KOPT-K1 (cell line): Measurements from ENCODE around the gene SLC25A11.
A peak's percentile ranks its signal among the peaks of the same experiment; 100 is the strongest.

Experiments used
- H3K27ac ChIP-seq: fragments of 200-600 bp; sonication (generic); 2 replicates; pipeline ENCODE4 v1.5.1; 2016; ENCODE audit warnings: antibody characterized with exemption, mild to moderate bottlenecking, low read depth, low read length; ENCODE audit not compliant: poor library complexity, severe bottlenecking
- H3K36me3 ChIP-seq: fragments of 200-600 bp; sonication (generic); 2 replicates; pipeline ENCODE4 v1.5.1; 2017; ENCODE audit warnings: antibody characterized with exemption, mild to moderate bottlenecking, low read length, moderate library complexity; ENCODE audit not compliant: insufficient read depth
- H3K9me3 ChIP-seq: fragments of 200-600 bp; sonication (generic); 2 replicates; pipeline ENCODE4 v1.5.1; 2017; ENCODE audit warnings: antibody characterized with exemption, low read length, mild to moderate bottlenecking; ENCODE audit not compliant: insufficient read depth, poor library complexity, severe bottlenecking

Gene SLC25A11

DNA sequence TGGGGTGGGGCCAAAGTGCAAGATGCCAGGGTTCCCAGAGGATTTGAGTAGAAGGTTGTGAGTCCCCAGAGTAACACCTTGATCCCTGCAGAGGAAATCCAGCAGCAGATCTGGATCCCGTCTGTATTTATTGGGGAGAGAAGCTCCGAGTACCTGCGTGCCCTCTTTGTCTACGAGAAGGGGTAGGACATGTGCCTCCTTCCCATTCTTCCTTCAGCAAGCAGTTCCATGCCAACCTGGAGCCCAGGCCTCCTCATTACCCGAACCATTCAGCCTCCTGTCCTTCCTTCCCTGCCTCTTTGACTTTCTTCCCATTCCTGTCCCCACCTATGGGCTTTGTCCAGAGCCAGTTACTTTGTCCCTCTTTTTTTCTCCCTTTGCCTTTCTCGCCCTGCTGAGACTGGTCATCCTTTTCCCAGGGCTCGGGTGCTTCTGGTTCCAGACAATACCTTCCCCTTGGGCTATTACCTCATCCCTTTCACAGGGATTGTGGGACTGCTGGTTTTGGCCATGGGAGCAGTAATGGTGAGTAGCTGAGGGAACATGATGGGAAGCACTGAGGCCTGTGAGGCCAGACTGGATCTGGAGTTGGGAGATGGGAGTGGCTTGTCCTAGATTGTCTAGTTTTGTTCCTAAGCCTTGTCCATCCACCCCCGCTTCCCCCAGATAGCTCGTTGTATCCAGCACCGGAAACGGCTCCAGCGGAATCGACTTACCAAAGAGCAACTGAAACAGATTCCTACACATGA is 3.1 kb upstream of the SLC25A11 start:
- peaks cover 66% of the 10 kb centered on the region for H3K36me3 ChIP-seq
- peak overlapping the region; percentile 99 for H3K27ac ChIP-seq

GRCh38 chr17:4941319-4941610 is 1.4 kb upstream of the SLC25A11 start:
- no peaks in the 10 kb centered on the region for H3K9me3 ChIP-seq
- H3K36me3 ChIP-seq: peaks cover 68% of the 10 kb centered on the region
- H3K27ac ChIP-seq: peak overlapping the region; percentile 99

More for the DNA sequence above, 3.1 kb upstream of the SLC25A11 start:
- no peaks in the 10 kb centered on the region for H3K9me3 ChIP-seq

GRCh38 chr17:4940555-4941318 is 891 bp upstream of the SLC25A11 start:
- no peaks in the 10 kb centered on the region for H3K9me3 ChIP-seq
- peaks cover 68% of the 10 kb centered on the region for H3K36me3 ChIP-seq
- H3K27ac ChIP-seq: peak overlapping the region; percentile 99

- no peaks in the 10 kb centered on the region for H3K9me3 ChIP-seq
- H3K27ac ChIP-seq: peak overlapping the region; percentile 99
- H3K36me3 ChIP-seq: peaks cover 60% of the 10 kb centered on the region
Observed at GRCh38 chr17:4939546-4939795, 375 bp downstream of the SLC25A11 start.

DNA sequence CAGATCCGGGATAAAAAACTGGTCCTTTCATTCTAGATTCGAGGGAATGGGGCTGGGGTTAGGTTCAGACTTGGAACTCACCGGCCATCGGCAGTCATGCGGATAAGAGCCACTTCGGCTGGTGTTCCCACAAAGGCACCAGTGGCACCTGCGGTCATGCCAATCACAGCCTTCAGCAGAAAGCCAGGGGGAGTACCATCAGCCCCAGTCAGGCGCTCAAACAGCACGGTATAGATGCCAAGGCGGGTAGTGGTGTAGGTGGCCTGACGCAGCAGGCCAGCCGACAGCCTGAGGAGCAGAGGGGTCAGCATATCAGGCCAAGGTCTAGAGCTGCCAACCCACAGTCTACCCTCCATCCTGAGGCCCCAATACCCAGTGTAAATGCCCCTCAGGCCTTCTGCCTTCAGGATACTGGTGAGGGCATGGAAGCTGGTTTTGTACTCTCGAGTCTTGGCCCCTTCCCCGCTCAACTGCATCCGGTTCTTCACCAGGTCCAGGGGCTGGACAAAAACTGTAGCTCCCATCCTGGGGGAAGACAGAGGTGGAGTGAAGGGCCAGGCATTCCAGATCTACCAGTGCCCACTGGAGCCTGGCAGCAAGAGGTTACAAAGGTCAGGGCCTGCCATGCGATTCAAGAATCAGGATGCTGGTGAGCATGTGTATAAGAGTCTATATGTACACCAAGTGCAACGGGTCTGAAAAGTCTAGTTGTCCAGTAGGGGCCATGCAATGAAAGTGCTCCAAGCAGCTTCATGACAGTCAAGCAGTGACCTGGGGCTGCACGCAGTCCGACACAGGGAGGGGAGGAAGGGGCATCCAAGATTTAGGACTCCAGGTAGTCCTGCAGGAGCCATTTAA is 929 bp downstream of the SLC25A11 start:
- Histone ChIP-seq H3K9me3 (no peaks in the 10 kb centered on the region), H3K27ac (peak overlapping the region; percentile 99), H3K36me3 (peaks cover 55% of the 10 kb centered on the region)

DNA sequence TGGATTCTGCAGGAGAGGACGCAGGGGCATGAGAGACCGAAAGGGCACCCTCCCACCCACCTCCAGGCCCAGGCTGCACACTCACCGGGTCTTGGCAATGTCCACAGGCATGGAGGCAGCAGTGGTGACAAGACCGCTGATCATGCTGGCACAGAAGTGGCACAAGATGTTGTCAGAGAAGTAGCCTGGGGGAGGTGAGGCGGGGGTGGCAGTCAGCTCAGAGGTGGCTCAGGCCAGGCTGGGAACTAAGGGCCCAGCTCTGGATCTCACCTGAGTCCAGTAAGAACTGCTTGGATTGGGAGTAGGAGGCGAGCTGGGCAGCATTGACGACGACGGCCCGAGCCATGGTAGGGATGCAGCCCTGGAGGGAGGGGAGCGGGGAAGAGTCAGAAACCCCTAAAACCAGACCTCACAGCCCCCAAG is 1.8 kb downstream of the SLC25A11 start:
- Histone ChIP-seq H3K36me3 (peaks cover 50% of the 10 kb centered on the region), H3K9me3 (no peaks in the 10 kb centered on the region), H3K27ac (peak overlapping the region; percentile 99)

DNA sequence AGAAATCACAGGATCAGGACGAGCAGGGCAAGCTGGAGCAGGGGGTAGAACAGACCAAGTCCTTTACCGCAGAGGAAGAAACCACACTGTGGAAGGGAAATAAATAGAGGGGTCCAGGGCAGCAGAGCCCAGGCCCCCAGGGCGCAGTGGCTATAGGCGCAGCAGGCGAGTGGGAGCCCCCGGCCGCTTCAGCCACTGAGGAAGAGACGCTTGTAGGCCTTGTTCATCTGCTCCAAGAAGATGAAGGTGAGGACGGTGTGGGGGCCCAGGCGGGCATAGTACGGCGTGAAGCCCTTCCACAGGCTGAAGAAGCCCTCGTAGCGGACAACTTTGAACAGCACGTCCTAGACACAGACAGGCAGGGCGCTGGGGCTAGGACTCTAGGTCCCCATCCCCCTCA is 2.3 kb downstream of the SLC25A11 start:
- Histone ChIP-seq H3K36me3 (peaks cover 50% of the 10 kb centered on the region), H3K27ac (no peak overlapping the region), H3K9me3 (no peaks in the 10 kb centered on the region)

- Histone ChIP-seq H3K9me3 (no peaks in the 10 kb centered on the region), H3K27ac (no peak overlapping the region), H3K36me3 (peaks cover 44% of the 10 kb centered on the region)
Observed at GRCh38 chr17:4936436-4936835, 3.4 kb downstream of the SLC25A11 start.

DNA sequence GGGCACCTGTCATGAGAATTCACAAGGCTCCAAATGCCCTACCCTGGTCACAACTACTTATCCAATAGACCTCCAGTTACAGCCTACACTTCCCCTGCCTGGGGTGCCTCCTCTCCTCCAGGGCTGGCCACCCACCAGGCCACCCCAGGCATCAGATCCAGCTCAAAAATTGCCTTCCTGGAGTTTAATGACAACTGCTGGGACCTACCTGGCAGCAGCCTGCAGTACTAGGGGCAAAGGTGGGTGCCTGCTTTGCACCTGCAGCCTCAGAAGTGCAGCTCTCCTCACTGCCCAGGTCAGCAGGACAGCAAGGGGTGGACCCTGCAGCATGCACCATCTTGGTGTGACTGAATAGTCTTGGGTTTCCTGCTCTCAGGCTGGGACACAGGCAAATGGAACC is 4.2 kb downstream of the SLC25A11 start:
- peaks cover 51% of the 10 kb centered on the region for H3K36me3 ChIP-seq
- no peak overlapping the region for H3K27ac ChIP-seq
- no peaks in the 10 kb centered on the region for H3K9me3 ChIP-seq

GRCh38 chr17:4934173-4934979 is 5.5 kb downstream of the SLC25A11 start:
- Histone ChIP-seq H3K36me3 (peaks cover 62% of the 10 kb centered on the region), H3K9me3 (no peaks in the 10 kb centered on the region), H3K27ac (no peak overlapping the region)

- Histone ChIP-seq H3K27ac (no peak overlapping the region), H3K9me3 (no peaks in the 10 kb centered on the region), H3K36me3 (peaks cover 68% of the 10 kb centered on the region)
Observed at GRCh38 chr17:4933646-4934045, 6.2 kb downstream of the SLC25A11 start.

DNA sequence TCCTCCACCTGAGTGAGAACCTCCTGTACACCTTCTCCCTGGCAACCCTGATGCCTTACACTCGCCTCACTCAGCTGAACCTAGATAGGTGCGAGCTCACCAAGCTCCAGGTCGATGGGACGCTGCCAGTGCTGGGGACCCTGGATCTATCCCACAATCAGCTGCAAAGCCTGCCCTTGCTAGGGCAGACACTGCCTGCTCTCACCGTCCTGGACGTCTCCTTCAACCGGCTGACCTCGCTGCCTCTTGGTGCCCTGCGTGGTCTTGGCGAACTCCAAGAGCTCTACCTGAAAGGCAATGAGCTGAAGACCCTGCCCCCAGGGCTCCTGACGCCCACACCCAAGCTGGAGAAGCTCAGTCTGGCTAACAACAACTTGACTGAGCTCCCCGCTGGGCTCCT is 7.1 kb downstream of the SLC25A11 start:
- Histone ChIP-seq H3K9me3 (no peaks in the 10 kb centered on the region), H3K36me3 (peaks cover 62% of the 10 kb centered on the region), H3K27ac (no peak overlapping the region)

GRCh38 chr17:4931963-4932362 is 7.9 kb downstream of the SLC25A11 start, which contains the start of gene GP1BA:
Gene GP1BA, plus strand, starts transcription at chr17:4932277. Its CDS starts 328 bp downstream, at chr17:4932605.
- Histone ChIP-seq H3K36me3 (peaks cover 55% of the 10 kb centered on the region), H3K9me3 (no peaks in the 10 kb centered on the region), H3K27ac (no peak within 1 kb of the TSS)

DNA sequence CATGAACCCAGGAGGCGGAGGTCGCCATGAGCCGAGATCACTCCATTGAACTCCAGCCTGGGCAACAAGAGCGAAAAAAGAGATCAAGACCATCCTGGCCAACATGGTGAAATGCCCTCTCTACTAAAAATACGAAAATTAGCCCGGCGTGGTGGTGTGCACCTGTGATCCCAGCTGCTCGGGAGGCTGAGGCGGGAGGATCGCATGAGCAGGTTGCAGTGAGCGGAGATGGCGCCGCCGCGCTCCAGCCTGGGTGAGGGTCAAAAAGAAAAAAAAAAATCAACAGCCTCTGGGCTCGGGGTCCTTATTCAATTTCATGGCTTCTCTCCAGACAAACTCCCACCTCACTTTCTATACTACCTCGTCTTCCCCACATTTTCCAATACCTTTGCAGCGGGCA is 11.0 kb downstream of the SLC25A11 start:
- peaks cover 38% of the 10 kb centered on the region for H3K36me3 ChIP-seq
- H3K9me3 ChIP-seq: no peaks in the 10 kb centered on the region
- no peak overlapping the region for H3K27ac ChIP-seq
